Lung (tissue), 12 donors: ENCODE data around the gene ITGB2. TPM values are rescaled to one million over a fixed set of nuclear protein-coding genes. Genes with fewer than 3 reads are reported as not detected.
A peak's percentile ranks its signal among the peaks of the same experiment; 100 is the strongest.

ENCODE experiments used
- ATAC-seq: fragments of 200-7000 bp; cut with Tn5 transposase; one replicate; pipeline ENCODE4 v1.9.1; 2020; ENCODE audit warnings: moderate number of reproducible peaks; ENCODE audit not compliant: insufficient read depth, low FRiP score
- DNase-seq, 3 donors: peaks; one replicate each; pipeline ENCODE4 v3.0.0-alpha.2; 2013 to 2017
- H3K27ac ChIP-seq, 2 donors: one replicate each; pipeline ENCODE4 v1.5.1; 2013; ENCODE audit warnings: mild to moderate bottlenecking in 2 of 2, moderate library complexity in 2 of 2, control low read depth in 1 of 2, inconsistent platforms in 1 of 2, low read depth in 1 of 2, low read length in 1 of 2
- H3K27me3 ChIP-seq, 3 donors: one replicate each; pipeline ENCODE4 v1.5.1; 2013; ENCODE audit warnings: low read length in 2 of 3; ENCODE audit not compliant: control insufficient read depth in 3 of 3, insufficient read depth in 3 of 3
- H3K36me3 ChIP-seq, 4 donors: one replicate each; pipeline ENCODE4 v1.5.1; 2013; ENCODE audit warnings: low read length in 4 of 4, mild to moderate bottlenecking in 1 of 4, moderate library complexity in 1 of 4; ENCODE audit not compliant: control insufficient read depth in 4 of 4, insufficient read depth in 4 of 4
- H3K4me1 ChIP-seq, 5 donors: one replicate each; pipeline ENCODE4 v1.5.1; 2013; ENCODE audit warnings: low read length in 5 of 5, mild to moderate bottlenecking in 2 of 5, moderate library complexity in 1 of 5; ENCODE audit not compliant: control insufficient read depth in 5 of 5, insufficient read depth in 5 of 5
- H3K4me3 ChIP-seq: one replicate; pipeline ENCODE4 v1.5.1; 2013; ENCODE audit warnings: mild to moderate bottlenecking, control low read depth, moderate library complexity
- H3K9ac ChIP-seq, 2 donors: one replicate each; pipeline ENCODE4 v1.5.1; 2013; ENCODE audit warnings: low read length in 2 of 2, control low read depth in 1 of 2; ENCODE audit not compliant: insufficient read depth in 1 of 2
- H3K9me3 ChIP-seq, 4 donors: one replicate each; pipeline ENCODE4 v1.5.1; 2013; ENCODE audit warnings: low read length in 3 of 4, mild to moderate bottlenecking in 1 of 4, moderate library complexity in 1 of 4; ENCODE audit not compliant: control insufficient read depth in 4 of 4, insufficient read depth in 3 of 4
- CTCF ChIP-seq: IDR thresholded peaks from 2 replicates; pipeline ENCODE4 v1.5.1; 2012; ENCODE audit warnings: mild to moderate bottlenecking; ENCODE audit errors: control extremely low read depth, extremely low read depth
- WGBS, 2 donors: extraction: QIAGEN DNeasy Blood & Tissue Kit; methylation state at CpG; one replicate each; pipeline ENCODE4 v1.1.7; 2013; 5-methylcytosine and 5-hydroxymethylcytosine counted together
- polyA plus RNA-seq, 2 donors: library from polyadenylated mRNA; stranded (reverse); fragments of 200-250 nt; gene quantifications; one replicate each; pipeline ENCODE4 v1.2.1, GENCODE V29; 2013
- total RNA-seq, 2 donors: library from RNA; depleted of rRNA in 1 of 2; stranded (reverse); fragments of >200 nt in 1 of 2; gene quantifications; one replicate each; pipeline ENCODE4 v1.2.1, GENCODE V29; 2014 to 2021
- donor health status: control.
- donor health status: control.
- donor health status: Bipolar disorder and iron deficiency.
- donor health status: healthy.
- donor health status: DM: yes; HTN: yes; CAD: no.

ITGB2 gene
- total and polyA plus RNA-seq, 4 donors, result 52.9 to 376 (median 187) TPM

GRCh38 chr21:44955141-44955797, 34.6 kb upstream of the ITGB2 start:
- H3K4me1 ChIP-seq, result peaks cover 0 to 32% (median 12%) of the 10 kb centered on the region in 5 donors
- peak in 2 of 3 donors; percentile 30 to 57 for DNase-seq
- TF ChIP-seq CTCF, result no peak
- H3K4me3 ChIP-seq, result no peak overlapping the region
- 87 to 90% methylated on average over 21 of the region's 21 CpGs for WGBS, 2 donors
- no peak for ATAC-seq
- H3K27me3 ChIP-seq, result no peaks in the 10 kb centered on the region
- H3K9ac ChIP-seq, result no peak overlapping the region
- peaks cover 0 to 31% (median 8%) of the 10 kb centered on the region in 4 donors for H3K36me3 ChIP-seq
- no peaks in the 10 kb centered on the region for H3K9me3 ChIP-seq
- H3K27ac ChIP-seq, result peak overlapping the region; percentile 10 to 86

- 96% methylated on average over 22 of the region's 22 CpGs for WGBS, 2 donors
- DNase-seq, result no peak
- Histone ChIP-seq H3K4me3 (no peak overlapping the region), H3K36me3 (peaks cover 0 to 27% (median 6%) of the 10 kb centered on the region in 4 donors), H3K27me3 (no peaks in the 10 kb centered on the region), H3K9ac (no peak overlapping the region), H3K27ac (peak overlapping the region in 1 of 2 donors; percentile 86), H3K4me1 (peaks cover 0 to 32% (median 12%) of the 10 kb centered on the region in 5 donors), H3K9me3 (no peaks in the 10 kb centered on the region)
- no peak for TF ChIP-seq CTCF
- ATAC-seq, result no peak
Measured at GRCh38 chr21:44954281-44954771, 33.6 kb upstream of the ITGB2 start.

- WGBS, 2 donors, result 95 to 96% methylated on average over 13 of the region's 13 CpGs
Measured at GRCh38 chr21:44953628-44954021, 32.9 kb upstream of the ITGB2 start.

More at GRCh38 chr21:44953628-44954021, 32.9 kb upstream of the ITGB2 start:
- Histone ChIP-seq H3K9ac (no peak overlapping the region), H3K36me3 (peaks cover 0 to 26% (median 6%) of the 10 kb centered on the region in 4 donors), H3K4me1 (peaks cover 0 to 26% (median 7%) of the 10 kb centered on the region in 5 donors), H3K9me3 (no peaks in the 10 kb centered on the region), H3K27me3 (no peaks in the 10 kb centered on the region), H3K27ac (peak overlapping the region in 1 of 2 donors; percentile 86), H3K4me3 (no peak overlapping the region)
- DNase-seq (no peak), ATAC-seq (no peak)
- no peak for TF ChIP-seq CTCF
